H9 (cell line): ENCODE measurements around the gene SEC16B. TPM values are rescaled to one million over a fixed set of nuclear protein-coding genes. Genes with fewer than 3 reads are reported as not detected.

Source experiments
- DNase-seq: peaks from one replicate; pipeline ENCODE4 v3.0.0-alpha.2; 2017
- H2AFZ ChIP-seq: one replicate; pipeline ENCODE4 v1.6.1; 2013; ENCODE audit warnings: mild to moderate bottlenecking, low read length, control low read depth, moderate library complexity
- H2AK5ac ChIP-seq: 2 replicates; pipeline ENCODE4 v1.6.1; 2013; ENCODE audit warnings: low read length, control low read depth, mixed read lengths; ENCODE audit not compliant: insufficient read length
- H2BK120ac ChIP-seq: one replicate; pipeline ENCODE4 v1.6.1; 2013; ENCODE audit warnings: low read depth, mild to moderate bottlenecking, low read length, control low read depth, inconsistent platforms; ENCODE audit not compliant: poor library complexity, severe bottlenecking
- H2BK12ac ChIP-seq: 2 replicates; pipeline ENCODE4 v1.6.1; 2013; ENCODE audit warnings: low read length, control low read depth, mixed read lengths, low read depth; ENCODE audit not compliant: insufficient read length
- H2BK15ac ChIP-seq: 2 replicates; pipeline ENCODE4 v1.6.1; 2013; ENCODE audit warnings: low read depth, low read length, control low read depth
- H2BK20ac ChIP-seq: one replicate; pipeline ENCODE4 v1.6.1; 2013; ENCODE audit warnings: low read depth, mild to moderate bottlenecking, low read length, control low read depth, inconsistent platforms; ENCODE audit not compliant: poor library complexity, severe bottlenecking
- H2BK5ac ChIP-seq: 2 replicates; pipeline ENCODE4 v1.6.1; 2013; ENCODE audit warnings: low read length, control low read depth, mixed read lengths; ENCODE audit not compliant: insufficient read length
- H3K14ac ChIP-seq: 2 replicates; pipeline ENCODE4 v1.6.1; 2013; ENCODE audit warnings: low read length, control low read depth; ENCODE audit not compliant: insufficient read depth
- H3K18ac ChIP-seq: 2 replicates; pipeline ENCODE4 v1.6.1; 2013; ENCODE audit warnings: low read depth, mild to moderate bottlenecking, mixed read lengths, low read length, control low read depth; ENCODE audit not compliant: insufficient read length
- H3K23ac ChIP-seq: 2 replicates; pipeline ENCODE4 v1.6.1; 2013; ENCODE audit warnings: low read length, control low read depth, mixed read lengths, low read depth; ENCODE audit not compliant: insufficient read length
- H3K23me2 ChIP-seq: 2 replicates; pipeline ENCODE4 v1.6.1; 2013; ENCODE audit warnings: low read depth, mild to moderate bottlenecking, mixed read lengths, low read length, control low read depth; ENCODE audit not compliant: insufficient read length, poor library complexity, severe bottlenecking
- H3K27ac ChIP-seq: 2 replicates; pipeline ENCODE4 v1.5.1; 2013; ENCODE audit warnings: low read length, control low read depth, mixed read lengths, low read depth; ENCODE audit not compliant: insufficient read length
- H3K27me3 ChIP-seq: 2 replicates; pipeline ENCODE4 v1.6.1; 2013; ENCODE audit warnings: low read length, control low read depth, inconsistent platforms; ENCODE audit not compliant: insufficient read depth
- H3K4ac ChIP-seq: 2 replicates; pipeline ENCODE4 v1.6.1; 2013; ENCODE audit warnings: low read depth, mild to moderate bottlenecking, control low read depth, inconsistent platforms, low read length, moderate library complexity
- H3K4me1 ChIP-seq: 2 replicates; pipeline ENCODE4 v1.6.1; 2013; ENCODE audit warnings: low read length, control low read depth, inconsistent platforms; ENCODE audit not compliant: insufficient read depth
- H3K4me2 ChIP-seq: 2 replicates; pipeline ENCODE4 v1.6.1; 2013; ENCODE audit warnings: low read length, control low read depth, mixed read lengths; ENCODE audit not compliant: insufficient read length, insufficient read depth
- H3K56ac ChIP-seq: 2 replicates; pipeline ENCODE4 v1.6.1; 2013; ENCODE audit warnings: low read depth, mild to moderate bottlenecking, mixed read lengths, low read length, control low read depth; ENCODE audit not compliant: insufficient read length
- H3K79me1 ChIP-seq: 2 replicates; pipeline ENCODE4 v1.6.1; 2013; ENCODE audit warnings: low read depth, mild to moderate bottlenecking, moderate library complexity, low read length, control low read depth, inconsistent platforms; ENCODE audit not compliant: insufficient read depth, poor library complexity, severe bottlenecking
- H3K79me2 ChIP-seq: 2 replicates; pipeline ENCODE4 v1.6.1; 2013; ENCODE audit warnings: low read length, control low read depth, inconsistent platforms; ENCODE audit not compliant: insufficient read depth
- H3K9ac ChIP-seq: 2 replicates; pipeline ENCODE4 v1.6.1; 2013; ENCODE audit warnings: low read length, control low read depth, mixed read lengths; ENCODE audit not compliant: insufficient read length; ENCODE audit errors: extremely low read depth
- H3K9me3 ChIP-seq: one replicate; pipeline ENCODE4 v1.6.1; 2013; ENCODE audit warnings: low read depth, low read length, inconsistent platforms; ENCODE audit not compliant: control insufficient read depth
- H3T11ph ChIP-seq: one replicate; pipeline ENCODE4 v1.6.1; 2013; ENCODE audit warnings: mild to moderate bottlenecking, low read length, control low read depth, inconsistent platforms
- H4K20me1 ChIP-seq: one replicate; pipeline ENCODE4 v1.6.1; 2013; ENCODE audit not compliant: control insufficient read depth, insufficient read length, insufficient read depth
- H4K5ac ChIP-seq: 2 replicates; pipeline ENCODE4 v1.6.1; 2013; ENCODE audit warnings: low read depth, mild to moderate bottlenecking, mixed read lengths, low read length, control low read depth; ENCODE audit not compliant: insufficient read length
- H4K8ac ChIP-seq: replicated peaks from 2 replicates; pipeline ENCODE4 v1.6.1; 2013; ENCODE audit warnings: low read length, control low read depth, mixed read lengths, low read depth; ENCODE audit not compliant: insufficient read length
- H4K91ac ChIP-seq: 2 replicates; pipeline ENCODE4 v1.6.1; 2013; ENCODE audit warnings: low read depth, mild to moderate bottlenecking, moderate library complexity, mixed read lengths, low read length, control low read depth; ENCODE audit not compliant: insufficient read length
- H3K27ac Mint-ChIP-seq, 3 experiments: 2 replicates in 2 of 3; 3 replicates in 1 of 3; pipeline ENCODE4 v1.8.0; 2020 to 2021; ENCODE audit warnings: mixed read lengths in 3 of 3, mild to moderate bottlenecking in 1 of 3, moderate library complexity in 1 of 3
- H3K27me3 Mint-ChIP-seq: 2 replicates; pipeline ENCODE4 v1.8.0; 2021; ENCODE audit warnings: low read depth, mild to moderate bottlenecking, moderate library complexity, mixed read lengths
- H3K36me3 Mint-ChIP-seq, 3 experiments: 2 replicates in 2 of 3; 3 replicates in 1 of 3; pipeline ENCODE4 v1.8.0; 2020 to 2021; ENCODE audit warnings: low read depth in 3 of 3, mixed read lengths in 3 of 3; ENCODE audit not compliant: insufficient read depth in 1 of 3
- H3K4me1 Mint-ChIP-seq, 2 experiments: 2 replicates each; pipeline ENCODE4 v1.8.0; 2020; ENCODE audit warnings: mixed read lengths in 2 of 2
- H3K4me3 Mint-ChIP-seq, 2 experiments: 2 replicates in 1 of 2; 3 replicates in 1 of 2; pipeline ENCODE4 v1.8.0; 2020 to 2021; ENCODE audit warnings: mild to moderate bottlenecking in 2 of 2, mixed read lengths in 2 of 2, moderate library complexity in 1 of 2
- H3K9me3 Mint-ChIP-seq, 2 experiments: 2 replicates in 1 of 2; 3 replicates in 1 of 2; pipeline ENCODE4 v1.8.0; 2020; ENCODE audit warnings: mild to moderate bottlenecking in 2 of 2, mixed read lengths in 2 of 2, moderate library complexity in 1 of 2
- CTCF ChIP-seq: fragments of 200-600 bp; sonication (generic); conservative IDR thresholded peaks from 3 replicates; pipeline ENCODE4 v1.8.0; 2021; ENCODE audit warnings: antibody characterized with exemption, mild to moderate bottlenecking
- WGBS: extraction: QIAGEN DNeasy Blood & Tissue Kit; methylation state at CpG from one replicate; pipeline ENCODE4 v1.1.7; 2013; ENCODE audit warnings: missing lambda C conversion rate, low lambda C conversion rate, mixed read lengths; ENCODE audit not compliant: insufficient read length; ENCODE audit errors: extremely low coverage; 5-methylcytosine and 5-hydroxymethylcytosine counted together
- total RNA-seq: library from RNA; stranded (reverse); gene quantifications from 2 replicates; pipeline ENCODE4 v1.2.1, GENCODE V29; 2021

Gene SEC16B
- total RNA-seq, 1 experiment from 2014 or later: 0.83 TPM

DNA sequence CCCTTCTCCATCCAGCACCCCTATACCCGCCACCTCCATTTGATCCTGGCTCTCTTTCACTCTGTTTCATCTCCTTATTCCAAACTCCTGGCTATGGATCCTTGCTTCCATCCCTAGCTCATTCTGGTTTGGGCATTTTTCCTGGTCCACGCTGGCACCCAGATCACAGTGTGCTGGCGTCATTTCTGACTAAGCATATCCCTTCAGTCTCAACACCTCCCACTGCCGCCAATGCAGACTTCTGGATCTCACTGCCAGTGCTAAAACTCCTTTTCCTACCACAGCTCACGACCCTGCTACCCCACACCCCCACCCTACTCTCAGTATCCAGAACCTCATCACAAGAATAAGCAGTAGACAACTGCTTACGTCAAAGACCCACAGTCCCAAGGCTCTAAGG lies 16.3 kb downstream of the SEC16B start:
- Histone ChIP-seq H3K18ac (no peak overlapping the region), H4K91ac (no peak overlapping the region), H3K56ac (no peak overlapping the region), H3T11ph (no peak overlapping the region), H2BK20ac (no peak overlapping the region), H3K9ac (no peak overlapping the region), H2BK120ac (no peak overlapping the region), H2BK15ac (no peak overlapping the region), H3K79me2 (no peaks in the 10 kb centered on the region), H3K27me3 (no peaks in the 10 kb centered on the region), H4K20me1 (no peaks in the 10 kb centered on the region), H3K23ac (no peak overlapping the region), H3K4me2 (no peak overlapping the region), H2AK5ac (no peak overlapping the region), H2BK5ac (no peak overlapping the region), H3K79me1 (no peaks in the 10 kb centered on the region), H4K8ac (no peak overlapping the region), H3K27ac (no peak overlapping the region), H3K23me2 (no peaks in the 10 kb centered on the region), H3K14ac (no peak overlapping the region), H3K4me1 (peaks cover 2% of the 10 kb centered on the region; the same call in 1 of the 2 replicates), H3K4ac (no peak overlapping the region), H3K9me3 (no peaks in the 10 kb centered on the region), H2BK12ac (no peak overlapping the region), H2AFZ (no peak overlapping the region), H4K5ac (no peak overlapping the region)
- peak overlapping the region in 1 of 3 experiments; percentile 27; a peak in 1 of 7 replicates for H3K27ac Mint-ChIP-seq
- H3K27me3 Mint-ChIP-seq: no peaks in the 10 kb centered on the region; the same call in 1 of the 2 replicates
- no peak overlapping the region for H3K4me3 Mint-ChIP-seq
- no CpG with 5 or more reads among the region's 6 CpGs for WGBS
- H3K9me3 Mint-ChIP-seq: no peaks in the 10 kb centered on the region
- no peaks in the 10 kb centered on the region for H3K36me3 Mint-ChIP-seq
- peaks cover 2 to 9% of the 10 kb centered on the region in 2 experiments for H3K4me1 Mint-ChIP-seq
- no peak for DNase-seq
- no peak for TF ChIP-seq CTCF
